ENCODE results near the gene PCSK5.

Gene PCSK5

GRCh38 chr9:76162086-76162730 lies 271.7 kb downstream of the PCSK5 start:
- ChIA-PET CTCF (interaction anchor here (0.6 to 0.7 kb wide), 2 partner anchors 10 to 21 kb away, joined by 3 read pairs; no protein-coding TSS in a partner anchor), POLR2A (ENCODE audit: low non-redundant PET) (no interaction called here)
- DNase-seq (ENCODE audit: low spot score) = no peak
- H3K27ac ChIP-seq = no peak overlapping the region
- TF ChIP-seq CTCF (conservative IDR thresholded peaks at IDR 0.05; ENCODE audit: low read depth) = no peak

GRCh38 chr9:76162751-76163500 lies 272.5 kb downstream of the PCSK5 start:
- ChIA-PET CTCF (interaction anchor here (0.6 to 0.7 kb wide), 2 partner anchors 11 to 18 kb away, joined by 3 to 5 read pairs; no protein-coding TSS in a partner anchor), POLR2A (ENCODE audit: low non-redundant PET) (no interaction called here)
- no peak overlapping the region for H3K27ac ChIP-seq
- TF ChIP-seq CTCF (conservative IDR thresholded peaks at IDR 0.05; ENCODE audit: low read depth) = no peak
- no peak for DNase-seq (ENCODE audit: low spot score)

GRCh38 chr9:76166526-76166925 lies 276.1 kb downstream of the PCSK5 start:
- no peak overlapping the region for H3K27ac ChIP-seq
- TF ChIP-seq CTCF (conservative IDR thresholded peaks at IDR 0.05; ENCODE audit: low read depth) = no peak
- ChIA-PET CTCF (no interaction called here), POLR2A (ENCODE audit: low non-redundant PET) (no interaction called here)
- DNase-seq (ENCODE audit: low spot score) = no peak

- ChIA-PET CTCF (no interaction called here), POLR2A (ENCODE audit: low non-redundant PET) (no interaction called here)
- no peak for TF ChIP-seq CTCF (conservative IDR thresholded peaks at IDR 0.05; ENCODE audit: low read depth)
- H3K27ac ChIP-seq = no peak overlapping the region
- DNase-seq (ENCODE audit: low spot score) = no peak
Observed at GRCh38 chr9:76176171-76176570, 285.7 kb downstream of the PCSK5 start.

GRCh38 chr9:76177931-76178330 lies 287.5 kb downstream of the PCSK5 start:
- ChIA-PET CTCF (interaction anchor here (0.7 kb wide), 1 partner anchor 254 kb away, joined by 3 read pairs; no protein-coding TSS in a partner anchor), POLR2A (ENCODE audit: low non-redundant PET) (no interaction called here)
- no peak for TF ChIP-seq CTCF (conservative IDR thresholded peaks at IDR 0.05; ENCODE audit: low read depth)
- no peak for DNase-seq (ENCODE audit: low spot score)
- H3K27ac ChIP-seq = no peak overlapping the region

- H3K27ac ChIP-seq = no peak overlapping the region
- DNase-seq (ENCODE audit: low spot score) = peak; percentile 42
- no peak for TF ChIP-seq CTCF (conservative IDR thresholded peaks at IDR 0.05; ENCODE audit: low read depth)
- ChIA-PET POLR2A (ENCODE audit: low non-redundant PET) (no interaction called here), CTCF (interaction anchor here (0.6 to 0.7 kb wide), 3 partner anchors 17 to 122 kb away, joined by 3 to 5 read pairs (median 5); no protein-coding TSS in a partner anchor)
Observed at GRCh38 chr9:76180541-76180940, 290.1 kb downstream of the PCSK5 start.
